Fibroblast of skin of abdomen (primary cell): ENCODE data around the gene DOCK4.
A peak's percentile ranks its signal among the peaks of the same experiment; 100 is the strongest.

Source experiments
- DNase-seq: peaks from one replicate; pipeline ENCODE4 v3.0.0-alpha.2; 2013

DOCK4 gene

GRCh38 chr7:112047421-112047820 is 158.8 kb downstream of the DOCK4 start:
- no peak for DNase-seq

GRCh38 chr7:112045222-112045621 is 161.0 kb downstream of the DOCK4 start:
- DNase-seq: no peak

- DNase-seq: no peak
Measured at GRCh38 chr7:112042631-112043030, 163.6 kb downstream of the DOCK4 start.

GRCh38 chr7:112038353-112038752 is 167.8 kb downstream of the DOCK4 start:
- DNase-seq: no peak

GRCh38 chr7:112036071-112036470 is 170.1 kb downstream of the DOCK4 start:
- DNase-seq: no peak

GRCh38 chr7:112031689-112032088 is 174.5 kb downstream of the DOCK4 start:
- no peak for DNase-seq

GRCh38 chr7:112025556-112025955 is 180.6 kb downstream of the DOCK4 start:
- no peak for DNase-seq

- DNase-seq: no peak
Measured at GRCh38 chr7:112023786-112024185, 182.4 kb downstream of the DOCK4 start.

- no peak for DNase-seq
Measured at GRCh38 chr7:112023282-112023681, 182.9 kb downstream of the DOCK4 start.

GRCh38 chr7:112022128-112022527 is 184.1 kb downstream of the DOCK4 start:
- DNase-seq: no peak

- DNase-seq: no peak
Measured at GRCh38 chr7:112021379-112022044, 184.7 kb downstream of the DOCK4 start.

GRCh38 chr7:112020800-112021199 is 185.4 kb downstream of the DOCK4 start:
- DNase-seq: no peak

- DNase-seq: no peak
Measured at GRCh38 chr7:112019932-112020331, 186.3 kb downstream of the DOCK4 start.

GRCh38 chr7:112018305-112019030 is 187.7 kb downstream of the DOCK4 start:
- DNase-seq: no peak

GRCh38 chr7:112015146-112015545 is 191.1 kb downstream of the DOCK4 start:
- no peak for DNase-seq

- no peak for DNase-seq
Measured at GRCh38 chr7:112014347-112014746, 191.9 kb downstream of the DOCK4 start.

GRCh38 chr7:112013274-112013673 is 192.9 kb downstream of the DOCK4 start:
- no peak for DNase-seq

GRCh38 chr7:112012242-112012641 is 194.0 kb downstream of the DOCK4 start:
- no peak for DNase-seq

- DNase-seq: no peak
Measured at GRCh38 chr7:112010994-112011393, 195.2 kb downstream of the DOCK4 start.

- DNase-seq: no peak
Measured at GRCh38 chr7:112010109-112010508, 196.1 kb downstream of the DOCK4 start.

GRCh38 chr7:112009081-112009480 is 197.1 kb downstream of the DOCK4 start:
- peak; percentile 33 for DNase-seq

- no peak for DNase-seq
Measured at GRCh38 chr7:112007185-112007584, 199.0 kb downstream of the DOCK4 start.

GRCh38 chr7:112006071-112006470 is 200.1 kb downstream of the DOCK4 start:
- no peak for DNase-seq

- no peak for DNase-seq
Measured at GRCh38 chr7:112005205-112005775, 200.9 kb downstream of the DOCK4 start.
